Measurements from ENCODE around the gene CPS1.

GRCh38 chr2:210633699-210634098, 77.3 kb downstream of the CPS1 start:
- TF ChIP-seq POLR2AphosphoS5 (IDR thresholded peaks at IDR 0.05) (no peak), POLR2A (IDR thresholded peaks at IDR 0.05) (no peak), CTCF (IDR thresholded peaks at IDR 0.05) (no peak)

Measured in breast epithelium (tissue), 3 donors.